ENCODE results near the gene B4GALT5.
A peak's percentile ranks its signal among the peaks of the same experiment; 100 is the strongest.
"Not testable (repeated sequence)": the region's sequence is repeated elsewhere in the genome, so short reads cannot be mapped to it uniquely, and the experiment has no call there.

The B4GALT5 gene

DNA sequence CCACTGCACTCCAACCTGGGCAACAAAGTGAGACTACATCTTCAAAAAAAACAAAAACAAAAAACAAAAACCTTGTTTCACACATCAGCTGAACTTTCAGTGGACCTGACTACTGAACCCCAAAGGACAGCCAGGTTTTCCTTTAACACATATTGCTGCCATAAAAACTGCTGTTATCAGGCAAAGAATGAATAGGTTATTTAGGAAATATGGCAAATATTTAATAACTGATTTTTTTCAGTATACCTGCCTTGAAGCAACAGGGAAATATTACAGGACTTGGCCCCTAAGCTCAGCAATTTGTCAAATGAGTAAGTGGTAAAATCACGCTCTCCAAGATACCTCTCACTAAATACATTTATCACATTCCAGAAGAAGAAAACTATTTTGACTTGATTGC is 34.0 kb downstream of the B4GALT5 start:
- no peak for DNase-seq (ENCODE audit: low spot score)

DNA sequence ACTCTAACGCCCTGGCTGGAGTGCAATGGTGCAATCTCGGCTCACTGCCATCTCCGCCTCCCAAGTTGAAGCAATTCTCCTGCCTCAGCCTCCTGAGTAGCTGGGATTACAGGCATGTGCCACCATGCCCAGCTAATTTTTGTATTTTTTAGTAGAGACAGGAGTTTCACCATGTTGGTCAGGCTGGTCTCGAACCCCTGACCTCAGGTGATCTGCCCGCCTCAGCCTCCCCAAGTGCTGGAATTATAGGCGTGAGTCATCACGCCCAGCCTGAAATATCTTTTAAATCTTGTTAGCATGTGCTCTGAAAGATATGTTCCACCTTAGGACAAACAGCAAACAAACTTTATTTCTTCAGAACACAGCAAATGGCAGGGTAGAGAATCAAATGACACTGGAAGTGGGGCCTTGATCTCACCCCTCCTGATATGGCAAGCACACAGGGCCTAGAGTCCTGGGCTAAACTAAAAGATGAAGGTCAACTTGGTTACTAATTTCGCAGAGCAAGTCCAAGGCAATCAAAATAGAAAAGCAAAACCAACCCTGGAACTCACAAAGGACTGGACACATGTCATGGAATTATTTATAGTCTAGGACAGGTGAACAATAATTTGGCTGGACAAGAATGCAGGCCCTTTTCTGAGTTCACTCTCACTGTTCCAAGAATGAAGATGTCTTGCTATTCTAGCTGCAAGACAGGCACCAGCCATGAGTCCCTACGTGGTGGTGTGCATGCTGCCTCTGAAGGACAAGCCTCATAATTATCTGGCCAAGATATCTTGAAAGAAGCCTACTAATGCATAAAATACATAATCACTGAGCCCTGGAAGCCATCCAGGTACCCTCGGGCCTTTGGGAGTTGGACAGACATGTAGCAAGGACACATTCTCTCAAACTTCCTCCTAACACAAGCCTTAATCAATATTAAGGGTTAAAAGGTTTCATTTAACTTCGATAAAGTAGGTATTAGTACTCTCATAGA is 35.6 kb downstream of the B4GALT5 start:
- peak; percentile 31 for DNase-seq (ENCODE audit: low spot score)

DNA sequence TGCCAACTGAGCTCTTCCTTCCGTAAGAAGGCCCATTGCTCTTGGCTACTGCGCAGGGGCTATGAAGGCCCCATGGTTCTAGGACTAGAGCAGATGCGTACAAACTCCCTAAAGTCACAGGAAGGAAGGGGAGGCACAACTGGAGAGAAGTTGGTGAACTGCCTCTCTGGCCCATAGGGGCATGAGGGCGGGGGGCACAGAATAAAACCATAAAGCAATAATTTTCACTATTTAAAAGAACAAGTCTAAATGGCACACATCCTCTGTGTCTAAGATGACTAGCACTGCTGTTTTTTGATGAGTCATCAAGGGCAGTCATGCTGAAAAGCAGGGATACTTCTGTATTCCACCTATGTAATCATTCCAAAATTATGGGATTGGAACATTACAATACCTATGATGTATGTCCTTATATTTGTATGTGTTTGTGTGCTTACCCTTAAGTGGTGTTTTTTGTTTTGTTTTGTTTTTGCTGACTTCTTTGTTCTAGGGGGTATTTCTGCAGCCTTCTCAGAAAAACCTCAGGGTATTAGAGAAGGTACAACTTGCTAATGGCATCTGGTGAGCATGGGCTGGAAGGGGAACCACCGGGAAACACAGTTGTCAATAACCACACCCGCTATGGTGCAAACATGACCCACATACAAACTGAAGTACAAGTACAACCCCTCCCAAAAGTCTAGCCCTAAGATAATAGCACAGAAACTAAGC is 36.9 kb downstream of the B4GALT5 start:
- DNase-seq (ENCODE audit: low spot score) = no peak

DNA sequence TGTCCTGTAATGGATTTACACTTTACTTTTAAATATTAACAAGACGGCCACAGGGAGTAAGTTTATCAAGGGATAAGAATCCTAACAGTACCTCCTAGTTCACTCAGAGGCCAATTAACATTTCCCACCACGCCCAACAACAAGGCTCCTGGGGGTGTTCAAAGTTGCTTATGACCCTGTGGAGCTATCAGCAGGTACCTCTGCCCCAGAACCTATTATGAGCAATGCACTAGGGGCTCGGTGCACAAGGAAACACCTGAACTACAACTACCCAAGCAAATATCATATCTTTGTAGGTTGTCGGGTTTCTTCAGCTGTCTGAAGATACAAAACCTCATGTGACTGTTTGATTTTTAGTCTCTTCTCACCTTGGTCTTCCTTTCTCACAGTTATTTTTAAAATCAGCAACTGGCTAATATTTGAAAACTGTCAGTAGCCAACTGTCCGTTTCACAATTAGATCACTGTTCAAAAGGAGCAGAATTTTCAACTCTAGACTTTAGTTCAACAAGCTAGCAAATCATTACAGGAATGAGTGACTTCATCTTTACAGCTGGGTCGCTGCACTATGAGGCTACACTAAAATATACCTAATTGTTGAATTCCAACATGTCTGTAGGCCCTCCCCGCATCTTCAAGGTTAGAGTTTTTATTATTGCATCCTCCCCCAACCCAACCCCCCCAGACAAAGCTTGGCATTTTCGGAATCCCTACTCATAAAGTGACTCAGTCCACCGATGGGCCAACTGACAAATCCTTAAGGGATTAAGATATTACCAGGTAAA is 38.1 kb downstream of the B4GALT5 start:
- no peak for DNase-seq (ENCODE audit: low spot score)

DNA sequence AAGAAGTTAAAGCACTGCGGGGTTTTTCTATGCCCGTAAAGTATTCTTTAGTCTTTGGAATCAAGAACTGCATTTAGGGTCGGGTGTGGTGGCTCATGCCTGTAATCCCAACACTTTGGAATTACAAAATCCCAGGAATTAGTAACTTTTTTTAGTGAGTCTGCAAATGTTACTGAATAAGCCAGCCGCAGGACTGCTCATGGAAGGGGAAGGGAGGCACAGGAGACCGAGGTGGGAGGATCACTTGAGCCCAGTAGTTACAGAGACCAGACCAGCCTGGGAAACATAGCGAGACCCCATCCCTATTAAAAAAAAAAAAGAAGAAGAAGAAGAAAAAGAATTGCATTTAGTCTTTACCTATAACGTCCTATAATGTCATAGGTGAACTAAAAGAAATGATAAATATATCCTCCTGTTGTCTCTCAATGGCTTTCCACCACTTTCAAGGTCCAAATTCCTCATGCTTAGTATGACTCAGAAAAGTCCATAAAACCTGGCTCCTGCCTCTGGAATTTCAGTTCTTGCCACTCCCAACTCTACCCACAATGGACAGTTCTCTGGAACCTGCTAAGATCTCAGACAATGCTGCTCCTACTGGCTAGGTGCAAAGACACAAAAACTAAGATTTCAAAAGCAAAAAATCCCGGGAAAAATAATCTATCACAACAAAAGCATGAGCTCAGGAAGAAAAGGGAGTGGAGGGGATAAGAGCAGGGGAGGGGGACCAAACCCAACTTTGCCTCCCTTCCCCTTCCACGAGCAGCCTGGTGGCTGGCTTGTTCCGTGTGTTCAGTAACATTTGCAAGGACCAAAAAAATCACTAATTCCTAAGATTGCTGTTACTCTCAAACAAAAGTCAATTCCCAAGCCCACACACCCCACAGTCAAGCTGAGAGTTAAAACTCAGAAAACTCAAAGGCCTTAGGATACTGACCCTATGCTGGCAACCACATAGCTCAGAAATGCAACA is 39.0 kb downstream of the B4GALT5 start:
- DNase-seq (ENCODE audit: low spot score) = no peak

DNA sequence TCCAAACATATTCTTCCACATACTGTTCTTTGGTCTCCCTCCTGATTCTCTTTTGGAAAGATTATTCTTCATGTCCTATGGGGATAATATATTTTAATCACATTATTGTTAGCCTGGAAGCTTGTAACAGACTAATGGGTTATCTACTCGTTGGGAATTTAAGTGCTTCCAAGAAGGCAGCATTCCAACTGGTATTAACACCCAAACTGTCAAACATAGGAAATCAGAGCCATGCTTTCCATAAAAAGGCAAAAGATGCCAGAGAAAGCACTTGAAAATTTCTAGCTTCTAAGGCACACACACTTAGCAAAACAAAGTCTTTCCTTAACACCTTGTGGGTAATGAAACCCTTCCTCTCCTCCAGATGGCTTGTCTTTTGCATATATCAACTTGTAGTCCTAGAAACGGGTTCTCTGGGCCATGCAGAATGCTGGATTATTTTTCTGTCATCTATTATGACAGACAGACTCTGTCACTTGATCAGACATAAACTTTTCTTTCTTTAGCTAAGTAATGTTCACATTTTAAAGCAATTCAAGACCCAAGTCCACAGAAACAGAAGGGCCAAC is 41.5 kb downstream of the B4GALT5 start:
- no peak for DNase-seq (ENCODE audit: low spot score)

DNA sequence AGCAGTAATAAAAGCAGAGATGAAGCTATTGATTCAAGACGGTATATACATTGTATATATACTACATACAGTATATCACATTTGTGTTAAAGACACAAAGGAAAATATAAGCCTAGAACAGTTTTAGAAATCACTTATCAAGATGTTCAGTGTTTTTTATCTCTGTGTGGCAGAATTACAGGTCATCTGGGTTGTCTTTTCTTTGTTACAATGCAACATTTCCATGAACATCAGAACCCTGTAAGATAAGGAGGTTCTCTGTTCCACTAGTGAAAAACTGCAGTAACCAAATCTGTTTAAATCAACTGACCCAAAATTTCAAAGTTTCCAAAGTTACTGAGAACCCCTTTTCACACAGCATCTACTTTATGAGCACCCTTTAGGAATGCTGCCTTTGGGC is 42.2 kb downstream of the B4GALT5 start:
- no peak for DNase-seq (ENCODE audit: low spot score)

DNA sequence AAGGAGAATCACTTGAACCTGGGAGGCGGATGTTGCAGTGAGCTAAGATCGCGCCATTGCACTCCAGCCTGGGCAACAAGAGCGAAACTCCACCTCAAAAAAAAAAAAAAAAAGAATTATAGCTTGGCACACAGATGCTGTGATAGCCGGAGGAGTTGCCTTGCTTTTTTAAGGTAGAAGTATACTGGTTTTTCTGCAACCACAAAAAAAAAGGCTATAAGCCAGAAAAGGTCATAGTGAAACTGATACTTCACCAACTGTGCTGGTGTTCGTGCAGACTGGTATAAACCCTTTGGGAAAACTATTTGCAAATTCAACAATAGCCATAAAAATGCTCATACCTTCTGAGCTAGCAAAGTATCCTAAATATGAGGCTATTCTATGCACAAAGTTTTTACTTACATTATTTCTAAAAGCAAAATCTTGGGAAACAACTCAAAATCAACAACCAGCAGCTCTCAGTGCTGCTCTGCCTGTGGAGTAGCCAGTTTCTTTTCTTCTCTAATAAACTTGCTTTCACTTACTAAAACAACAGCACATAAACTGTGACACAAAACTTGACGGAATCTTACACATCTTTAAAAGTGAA is 44.0 kb downstream of the B4GALT5 start:
- no peak for DNase-seq (ENCODE audit: low spot score)

DNA sequence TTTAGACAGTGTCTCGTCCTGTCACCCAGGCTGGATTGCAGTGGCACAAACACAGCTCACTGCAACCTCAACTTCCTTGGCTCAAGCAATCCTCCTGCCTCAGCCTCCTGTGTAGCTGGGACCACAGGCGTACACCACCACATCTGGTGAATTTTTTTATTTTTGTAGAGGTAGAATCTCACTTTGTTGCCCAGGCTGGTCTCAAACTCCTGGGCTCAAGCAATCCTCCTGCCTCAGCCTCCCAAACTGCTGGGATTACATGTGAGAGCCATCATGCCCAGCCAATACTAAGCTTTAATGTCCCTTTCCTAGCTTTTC is 44.8 kb downstream of the B4GALT5 start:
- not testable (repeated sequence) for DNase-seq (ENCODE audit: low spot score)

DNA sequence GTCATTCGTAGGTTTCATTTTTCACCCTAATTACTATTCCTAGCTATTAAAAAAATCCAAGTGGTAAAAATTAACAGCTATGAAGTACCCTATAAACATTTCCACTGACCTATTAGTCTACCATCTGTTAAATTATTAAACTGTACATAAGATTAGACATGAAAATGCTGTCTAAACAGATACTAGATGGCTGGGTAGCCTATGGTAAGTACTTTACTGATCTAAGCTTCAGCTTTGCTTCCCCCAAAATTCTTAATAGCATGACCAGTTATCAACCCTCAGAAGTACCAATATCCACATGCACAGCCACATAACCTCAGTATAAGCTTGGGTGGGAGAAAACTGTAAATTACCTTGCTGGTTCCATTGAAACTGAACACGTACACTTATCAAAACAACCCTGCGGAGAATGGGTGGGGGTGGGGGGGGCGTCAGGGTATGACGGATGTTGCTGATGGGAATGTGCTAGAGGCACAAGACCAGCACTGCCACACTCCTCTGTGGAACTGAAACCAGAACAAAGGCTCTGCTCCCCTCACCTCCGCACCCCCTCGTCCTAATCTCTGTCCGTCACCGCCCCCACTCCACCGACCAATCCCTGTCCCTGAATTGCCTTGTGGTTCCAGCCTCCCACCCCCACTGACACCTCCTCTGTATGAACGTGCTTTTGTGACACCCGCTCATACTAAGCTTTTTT is 45.3 kb downstream of the B4GALT5 start:
- no peak for DNase-seq (ENCODE audit: low spot score)

DNA sequence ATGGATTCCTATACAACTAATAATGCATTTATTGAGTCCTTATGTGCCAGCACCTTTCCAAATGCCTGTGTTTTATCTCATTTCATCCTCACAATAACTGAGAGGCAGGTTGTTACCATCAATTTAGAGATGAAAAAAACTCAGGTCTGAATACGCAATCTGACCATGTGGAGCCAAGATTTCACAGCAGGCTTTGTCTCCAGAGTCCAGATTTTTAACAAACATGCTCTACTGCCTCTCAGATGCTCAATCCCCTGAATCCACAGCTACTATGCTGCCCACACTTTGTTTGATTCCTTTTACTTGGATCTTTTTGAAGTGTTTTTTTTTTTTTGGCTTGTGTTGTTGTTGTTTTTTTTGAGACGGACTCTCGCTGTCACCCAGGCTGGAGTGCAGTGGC is 46.8 kb downstream of the B4GALT5 start:
- DNase-seq (ENCODE audit: low spot score) = no peak

DNA sequence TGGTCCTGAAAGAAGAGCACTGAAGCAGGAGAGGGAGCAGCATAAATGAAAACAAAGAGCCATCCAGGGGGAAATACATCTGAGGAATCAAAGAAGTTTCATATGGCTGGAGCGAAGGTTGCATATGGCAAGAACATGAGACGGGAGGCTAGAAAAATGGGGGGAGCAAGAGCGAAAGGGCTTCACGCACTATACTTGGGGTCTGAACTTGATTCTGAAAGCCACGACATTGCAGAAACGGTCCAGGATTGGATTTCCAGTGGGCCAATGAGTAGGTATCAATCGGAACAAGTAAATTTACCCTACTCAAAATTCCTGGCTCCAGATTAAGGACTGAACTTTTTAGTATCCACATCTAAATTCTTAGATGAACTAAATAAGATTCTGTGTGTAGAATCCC is 47.9 kb downstream of the B4GALT5 start:
- DNase-seq (ENCODE audit: low spot score) = no peak

DNA sequence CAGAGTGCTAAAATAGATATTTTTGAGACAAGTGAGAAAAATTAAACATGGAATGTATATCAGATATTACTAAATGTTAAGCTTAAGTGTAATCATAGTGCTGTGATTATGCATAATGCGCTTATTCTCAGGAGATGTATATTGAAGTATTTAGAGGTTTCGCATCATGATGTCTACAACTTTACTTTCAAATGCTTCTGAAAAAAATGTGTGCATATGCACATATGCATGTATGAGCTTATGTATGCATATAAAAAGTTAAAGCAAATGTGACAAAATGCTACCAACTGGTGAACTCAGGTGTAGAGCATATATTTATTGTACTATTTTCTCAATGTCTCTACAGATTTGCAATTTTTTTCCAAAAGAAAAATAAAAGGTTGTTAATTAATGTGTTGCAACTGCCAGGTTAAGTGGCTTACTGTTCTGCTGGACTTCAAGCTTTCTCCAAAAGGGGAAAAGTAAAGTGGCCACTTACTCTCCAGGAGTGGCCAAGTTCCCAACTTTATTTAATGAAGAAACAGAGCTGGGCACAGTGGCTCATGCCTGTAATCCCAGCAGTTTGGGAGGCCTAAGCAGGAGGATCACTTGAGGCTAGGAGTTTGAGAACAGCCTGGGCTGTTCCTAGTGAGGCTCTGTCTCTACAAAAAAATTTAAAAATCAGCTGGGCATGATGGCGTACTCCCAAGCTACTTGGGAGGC is 48.9 kb downstream of the B4GALT5 start:
- no peak for DNase-seq (ENCODE audit: low spot score)

DNA sequence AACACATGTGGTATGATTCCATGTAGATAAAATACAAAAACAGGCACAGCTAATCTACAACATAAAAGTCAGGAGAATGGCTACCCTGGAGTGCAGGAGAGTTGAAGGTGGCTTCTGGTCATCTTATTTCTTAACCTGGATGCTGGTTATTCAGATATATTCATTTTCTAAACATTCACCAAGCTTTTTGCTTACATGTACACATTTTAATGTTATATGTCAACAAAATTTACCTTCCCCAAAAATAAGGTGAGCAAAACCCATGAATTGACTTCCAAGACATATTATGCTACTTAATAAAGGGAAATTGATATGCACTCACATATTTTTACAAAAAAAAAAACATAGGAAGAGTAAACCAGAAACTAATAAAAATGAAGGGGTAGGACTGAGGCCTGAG is 50.6 kb downstream of the B4GALT5 start:
- no peak for DNase-seq (ENCODE audit: low spot score)

DNA sequence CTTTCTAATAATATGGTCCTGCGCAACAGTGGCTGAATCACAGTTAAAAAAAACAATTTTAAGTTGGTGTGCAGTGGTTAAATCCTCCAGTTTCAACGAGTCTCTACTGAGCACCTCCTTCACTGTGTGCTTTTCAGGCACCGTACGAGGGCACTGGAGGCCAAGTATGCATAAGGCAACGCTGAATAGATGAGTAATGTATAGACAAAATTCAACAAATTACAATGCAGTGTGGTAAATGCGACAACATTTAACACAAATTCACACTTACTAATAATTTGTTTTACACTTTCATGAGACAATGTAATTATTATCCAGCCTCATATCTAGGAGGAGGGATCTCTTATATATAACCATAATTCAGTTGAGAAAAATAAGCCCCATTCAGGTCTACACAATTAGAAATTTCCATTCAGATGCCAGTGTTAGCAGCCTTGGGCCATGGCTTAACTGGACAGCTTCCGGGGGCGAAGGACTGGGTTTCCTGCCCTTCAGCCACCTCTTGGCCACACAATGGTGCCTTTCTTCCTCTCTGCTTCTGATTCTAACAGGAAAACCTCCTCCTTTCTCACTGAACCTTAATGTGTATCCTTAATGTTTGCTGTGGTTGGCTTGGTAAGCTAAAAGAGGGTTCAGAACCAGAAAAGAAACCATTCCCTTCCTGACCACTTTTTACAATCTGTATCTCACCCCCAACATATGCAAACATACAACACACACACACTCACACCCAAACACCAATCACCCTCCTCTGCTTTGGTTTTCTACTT is 51.9 kb downstream of the B4GALT5 start:
- no peak for DNase-seq (ENCODE audit: low spot score)

DNA sequence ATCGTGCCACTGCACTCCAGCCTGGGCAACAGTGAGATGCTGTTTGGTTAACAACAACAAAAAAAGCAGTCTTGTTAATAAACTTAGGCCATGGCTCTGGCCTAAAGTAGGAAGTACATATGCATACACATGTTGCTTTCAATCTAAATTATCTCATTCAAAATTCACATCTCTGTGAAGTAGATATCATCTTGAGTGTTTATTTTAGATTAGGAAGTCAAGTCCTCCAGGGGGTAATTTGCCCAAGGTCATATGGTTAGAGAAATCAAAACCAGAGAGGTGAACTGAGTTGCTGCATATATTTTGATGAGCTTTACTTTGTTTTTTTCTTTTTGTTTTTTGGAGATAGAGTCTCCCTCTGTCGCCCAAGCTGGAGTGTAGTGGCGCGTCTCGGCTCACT is 52.8 kb downstream of the B4GALT5 start:
- no peak for DNase-seq (ENCODE audit: low spot score)

DNA sequence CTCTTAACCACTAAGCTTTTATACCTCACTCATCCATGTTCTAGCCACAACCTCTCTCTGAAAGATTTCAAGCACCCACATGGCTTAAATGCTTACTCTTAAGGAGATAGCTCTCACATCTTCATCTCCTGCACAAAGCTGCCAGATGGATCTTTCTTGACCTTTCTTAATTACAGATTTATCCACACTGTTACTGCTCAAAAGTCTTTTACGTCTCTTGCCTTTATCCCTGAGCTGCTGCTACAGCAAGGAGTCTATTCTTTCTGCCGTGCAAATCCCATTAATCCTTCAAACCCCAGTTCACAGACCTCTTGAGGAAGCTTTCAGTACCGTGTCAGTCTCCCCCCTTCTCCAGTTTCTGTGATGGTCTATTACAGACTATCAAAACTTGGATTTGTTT is 54.6 kb downstream of the B4GALT5 start:
- DNase-seq (ENCODE audit: low spot score) = peak; percentile 51

DNA sequence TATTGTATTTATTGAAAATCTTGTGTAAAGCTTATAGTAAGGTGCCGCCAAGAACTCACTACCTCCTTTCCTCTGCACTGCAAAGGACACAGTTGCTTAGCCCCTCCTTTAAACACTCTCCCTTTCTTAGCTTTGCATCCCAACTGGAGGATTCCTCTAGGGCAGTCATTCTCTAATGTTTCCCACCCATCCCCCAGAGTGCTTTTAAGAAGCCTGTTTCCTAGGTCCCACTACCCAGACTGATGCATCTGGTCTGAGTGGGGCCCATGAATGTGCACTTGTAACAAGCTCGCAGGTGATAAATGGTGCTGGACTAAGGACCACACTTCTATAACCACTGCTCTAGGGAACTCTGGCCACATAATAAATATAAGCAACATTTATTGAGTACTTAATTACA is 55.2 kb downstream of the B4GALT5 start:
- DNase-seq (ENCODE audit: low spot score) = peak; percentile 37
